Activated CD4-positive, alpha-beta T cell treated with anti-CD3 and anti-CD28 coated beads for 36 hours (primary cell): Measurements from ENCODE around the gene PPP4C. TPM values are rescaled to one million over a fixed set of nuclear protein-coding genes. Genes with fewer than 3 reads are reported as not detected.

Experiments used
- ATAC-seq: fragments of 200-7000 bp; cut with Tn5 transposase; one replicate; pipeline ENCODE4 v1.10.0; 2021; ENCODE audit warnings: mild to moderate bottlenecking, moderate library complexity
- CTCF ChIA-PET: fragments of 350-600 bp; sonication (Branson Sonifier 250); formaldehyde crosslinking; loops from one replicate; lab custom pipeline; 2021; ENCODE audit warnings: antibody characterized with exemption; lab: Charles Lee
- POLR2A ChIA-PET: fragments of 350-600 bp; sonication (Branson Sonifier 250); formaldehyde crosslinking; loops from one replicate; lab custom pipeline; 2021; ENCODE audit warnings: antibody characterized with exemption, inconsistent platforms; lab: Charles Lee
- DNase-seq: peaks from one replicate; pipeline ENCODE4 v3.0.0-alpha.2; 2020
- H3K27ac Mint-ChIP-seq: one replicate; pipeline ENCODE4 v1.8.0; 2021; ENCODE audit warnings: mixed read lengths
- H3K27me3 Mint-ChIP-seq: one replicate; pipeline ENCODE4 v1.8.0; 2021; ENCODE audit warnings: mixed read lengths
- H3K36me3 Mint-ChIP-seq: one replicate; pipeline ENCODE4 v1.8.0; 2021; ENCODE audit warnings: low read depth, mixed read lengths
- H3K4me1 Mint-ChIP-seq: one replicate; pipeline ENCODE4 v1.8.0; 2021; ENCODE audit warnings: mixed read lengths
- H3K4me3 Mint-ChIP-seq: one replicate; pipeline ENCODE4 v1.8.0; 2021; ENCODE audit warnings: mild to moderate bottlenecking, moderate library complexity, mixed read lengths
- H3K9me3 Mint-ChIP-seq: one replicate; pipeline ENCODE4 v1.8.0; 2021; ENCODE audit warnings: low read depth, mixed read lengths
- intact Hi-C, 2 experiments: fragments of 100-400 bp; cut with DNase I in 1 of 2; cut with micrococcal nuclease in 1 of 2; formaldehyde crosslinking; loops; one replicate each; pipeline versions ENCODE4 v1.14.2 to v1.15.1; 2022 to 2024; cut with DNase I, micrococcal nuclease
- total RNA-seq, 2 experiments: library from RNA; stranded (reverse); gene quantifications; one replicate each; pipeline ENCODE4 v1.2.3, GENCODE V29; 2021

The PPP4C gene
- total RNA-seq, 2 experiments from 2014 or later = 106 to 113 TPM

GRCh38 chr16:30096862-30097563 lies 21.2 kb downstream of the PPP4C start:
- no peak for DNase-seq
- ChIA-PET CTCF (interaction anchor here (0.8 kb wide), 1 partner anchor 31 kb away, joined by 3 read pairs; no protein-coding TSS in a partner anchor), POLR2A (no interaction called here)
- Mint-ChIP-seq H3K4me3 (peak overlapping the region; percentile 67), H3K36me3 (peaks cover 23% of the 10 kb centered on the region), H3K4me1 (peaks cover 30% of the 10 kb centered on the region), H3K27me3 (no peaks in the 10 kb centered on the region), H3K27ac (peak overlapping the region; percentile 88), H3K9me3 (peaks cover 14% of the 10 kb centered on the region)
- intact Hi-C loops = loop anchor here in 1 of 2 experiments (1.0 to 10.0 kb wide), 7 partner anchors 21 to 1272 kb away; partner anchors contain the start of genes ALDOA, ATXN2L, CORO1A and MAPK3
- ATAC-seq = no peak

DNA sequence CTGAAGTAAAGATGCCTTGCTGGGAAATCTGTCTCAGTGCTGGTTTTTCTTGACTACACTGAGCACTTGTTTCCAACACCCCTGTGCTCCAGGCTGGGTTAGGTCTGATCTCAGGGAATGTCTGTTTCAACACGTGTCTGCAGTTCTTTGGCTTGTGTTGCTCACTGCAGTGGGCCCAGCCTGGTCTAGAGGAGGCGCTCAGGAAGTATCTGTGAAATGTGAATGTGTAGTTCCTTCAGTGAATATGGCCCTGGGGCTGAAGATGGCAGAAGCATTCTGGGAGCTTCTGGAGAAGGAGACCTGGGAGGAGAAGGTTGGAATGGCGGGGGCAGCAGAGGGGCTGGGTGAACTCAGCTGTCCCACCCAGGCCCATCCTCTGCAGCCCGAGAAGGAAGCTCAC lies 28.3 kb downstream of the PPP4C start:
- H3K4me3 Mint-ChIP-seq = no peak overlapping the region
- H3K36me3 Mint-ChIP-seq = peaks cover 13% of the 10 kb centered on the region
- DNase-seq (no peak), ATAC-seq (no peak)
- peak overlapping the region; percentile 72 for H3K27ac Mint-ChIP-seq
- H3K4me1 Mint-ChIP-seq = no peaks in the 10 kb centered on the region
- intact Hi-C loops = no loop called here
- no peaks in the 10 kb centered on the region for H3K9me3 Mint-ChIP-seq
- H3K27me3 Mint-ChIP-seq = no peaks in the 10 kb centered on the region
- ChIA-PET CTCF (interaction anchor here (1.1 to 2.5 kb wide), 3 partner anchors 8 to 12 kb away, joined by 3 to 11 read pairs (median 5); partner anchors contain the start of genes GDPD3 and TBX6), POLR2A (no interaction called here)

DNA sequence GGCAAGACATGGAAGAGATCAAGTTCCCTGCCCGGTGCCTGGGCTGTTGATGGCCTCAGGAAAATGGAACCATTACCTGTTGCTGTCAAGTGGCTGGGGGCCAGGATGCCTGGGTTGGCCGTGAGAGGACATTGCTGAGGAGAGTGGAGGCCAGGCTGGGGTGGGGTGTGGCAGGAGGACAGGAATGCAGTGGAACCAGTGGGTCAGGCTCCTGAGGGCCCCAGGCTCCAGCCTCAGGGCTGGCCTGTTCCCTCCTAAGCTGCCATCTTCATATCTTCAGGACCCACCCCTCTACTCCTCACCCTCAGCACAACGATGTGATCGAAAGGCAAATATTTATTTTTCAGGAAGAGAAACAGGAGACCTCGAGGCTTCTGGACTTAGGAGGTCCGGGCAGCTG lies 28.7 kb downstream of the PPP4C start:
- ATAC-seq = no peak
- no peaks in the 10 kb centered on the region for H3K27me3 Mint-ChIP-seq
- POLR2A ChIA-PET = no interaction called here
- DNase-seq = no peak
- no peaks in the 10 kb centered on the region for H3K9me3 Mint-ChIP-seq
- H3K4me1 Mint-ChIP-seq = no peaks in the 10 kb centered on the region
- H3K27ac Mint-ChIP-seq = peak overlapping the region; percentile 72
- CTCF ChIA-PET = interaction anchor here (0.6 to 2.5 kb wide), 3 partner anchors 8 to 99 kb away, joined by 3 to 11 read pairs (median 3); partner anchors contain the start of gene GDPD3
- H3K36me3 Mint-ChIP-seq = peaks cover 13% of the 10 kb centered on the region
- intact Hi-C loops = no loop called here
- H3K4me3 Mint-ChIP-seq = no peak overlapping the region

GRCh38 chr16:30108059-30108850 lies 32.5 kb downstream of the PPP4C start:
- peaks cover 4% of the 10 kb centered on the region for H3K4me1 Mint-ChIP-seq
- no peaks in the 10 kb centered on the region for H3K9me3 Mint-ChIP-seq
- H3K27me3 Mint-ChIP-seq = no peaks in the 10 kb centered on the region
- ChIA-PET POLR2A (no interaction called here), CTCF (no interaction called here)
- H3K36me3 Mint-ChIP-seq = peaks cover 19% of the 10 kb centered on the region
- no peak for DNase-seq
- H3K4me3 Mint-ChIP-seq = no peak overlapping the region
- no peak overlapping the region for H3K27ac Mint-ChIP-seq
- ATAC-seq = no peak
- intact Hi-C loops = no loop called here

- Mint-ChIP-seq H3K4me3 (no peak overlapping the region), H3K36me3 (peaks cover 11% of the 10 kb centered on the region), H3K9me3 (no peaks in the 10 kb centered on the region), H3K27me3 (no peaks in the 10 kb centered on the region), H3K27ac (no peak overlapping the region), H3K4me1 (peaks cover 6% of the 10 kb centered on the region)
- ChIA-PET CTCF (interaction anchor here (0.7 to 4.6 kb wide), 4 partner anchors 11 to 76 kb away, joined by 3 to 31 read pairs (median 11); partner anchors contain the start of gene TBX6), POLR2A (no interaction called here)
- intact Hi-C loops = loop anchor here in 1 of 2 experiments (10.0 kb wide), 1 partner anchor 294 kb away; the partner anchor contains the start of gene ZNF771
- ATAC-seq (no peak), DNase-seq (no peak)
Observed at GRCh38 chr16:30110661-30111060, 34.9 kb downstream of the PPP4C start.

DNA sequence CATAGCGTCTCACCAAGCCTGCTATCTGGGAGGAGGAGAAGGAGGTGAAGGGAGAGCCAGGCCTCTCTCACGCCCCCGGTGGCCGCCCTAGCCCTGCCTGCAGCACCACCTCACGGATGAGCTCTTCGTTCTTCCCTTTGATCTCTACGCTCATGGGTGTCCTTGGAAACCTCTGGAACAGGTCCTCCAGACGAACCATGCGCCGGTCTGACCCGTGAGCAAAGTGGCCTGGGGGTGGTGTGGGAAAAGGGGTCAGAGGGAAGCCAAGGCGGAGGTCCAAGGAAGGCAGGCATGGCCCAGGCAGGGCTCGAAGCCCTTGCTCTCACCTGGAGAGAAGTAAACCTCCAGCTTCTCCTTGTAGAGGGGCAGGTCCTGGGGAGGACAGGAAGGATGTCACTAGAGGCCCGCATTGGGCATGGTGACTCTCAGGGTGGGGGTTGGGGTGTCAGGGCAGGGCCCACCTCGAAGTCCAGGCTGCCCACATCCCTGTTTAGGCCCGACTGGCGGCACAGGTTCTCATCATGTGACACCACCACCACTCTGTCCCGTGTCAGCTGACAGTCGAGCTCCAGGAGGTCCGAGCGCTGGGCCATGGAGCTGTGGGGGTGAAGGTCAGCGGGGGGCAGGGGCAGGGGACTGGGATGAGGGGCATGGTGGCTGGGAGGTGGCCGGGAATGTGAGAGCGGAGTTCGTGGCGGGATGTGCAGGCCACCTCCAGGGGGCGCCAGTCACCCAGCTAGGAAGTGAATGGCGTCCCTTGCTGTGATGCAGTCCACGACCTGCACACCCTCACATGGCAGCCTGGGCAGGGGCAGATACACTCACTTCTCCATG lies 36.6 kb downstream of the PPP4C start:
- ATAC-seq (peak; percentile 80), DNase-seq (peak; percentile 85)
- POLR2A ChIA-PET = interaction anchor here (0.5 to 0.9 kb wide), 2 partner anchors 20 to 45 kb away, joined by 3 read pairs; no protein-coding TSS in a partner anchor
- CTCF ChIA-PET = interaction anchor here (0.5 to 4.6 kb wide), 11 partner anchors 9 to 585 kb away, joined by 3 to 31 read pairs (median 4); partner anchors contain the start of gene TBX6
- intact Hi-C loops = loop anchor here in 1 of 2 experiments (10.0 kb wide), 1 partner anchor 292 kb away; the partner anchor contains the start of gene ZNF771
- no peak overlapping the region for H3K4me3 Mint-ChIP-seq
- H3K36me3 Mint-ChIP-seq = peaks cover 9% of the 10 kb centered on the region
- H3K4me1 Mint-ChIP-seq = peaks cover 6% of the 10 kb centered on the region
- H3K27me3 Mint-ChIP-seq = no peaks in the 10 kb centered on the region
- no peak overlapping the region for H3K27ac Mint-ChIP-seq
- no peaks in the 10 kb centered on the region for H3K9me3 Mint-ChIP-seq

DNA sequence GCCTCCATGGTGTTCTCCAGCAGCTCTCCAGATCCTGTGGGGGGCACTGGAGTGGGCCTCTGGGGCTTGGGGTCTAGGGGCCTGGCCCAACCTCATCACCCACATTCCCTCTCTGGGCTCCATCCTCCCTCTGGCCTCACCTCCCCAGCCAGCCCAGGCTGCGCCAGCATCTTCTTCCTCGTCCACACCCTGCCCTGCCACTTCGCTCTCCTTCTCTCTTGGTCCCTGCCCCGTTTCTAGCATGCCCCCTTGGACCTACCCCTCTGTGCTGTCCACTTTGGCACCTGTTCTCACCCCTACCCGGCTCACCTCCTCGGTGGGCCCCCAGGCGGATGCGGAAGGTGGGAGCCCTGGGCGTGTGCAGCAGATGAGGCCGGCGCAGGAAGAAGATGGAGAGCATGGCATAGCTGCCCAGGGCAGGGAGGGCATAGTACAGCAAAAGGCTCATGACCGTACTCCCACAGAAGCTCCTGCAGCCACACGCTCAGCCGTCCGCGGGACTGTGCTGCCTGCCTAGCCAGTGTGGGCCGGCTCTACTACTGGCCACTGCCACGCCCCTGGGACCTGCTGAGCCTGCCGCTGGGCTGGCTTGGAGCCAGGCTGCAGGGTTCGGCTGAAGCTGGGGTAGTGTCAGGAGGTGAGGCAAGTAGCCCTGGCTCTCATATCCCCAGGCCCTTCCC lies 37.4 kb downstream of the PPP4C start, which contains the start of gene GDPD3:
GDPD3 (minus strand) TSS at position 507 of the 680 bp plus-strand sequence; CDS start at position 448, 59 bp downstream.
- no peak for DNase-seq
- intact Hi-C loops = loop anchor here in 1 of 2 experiments (10.0 kb wide), 1 partner anchor 292 kb away; the partner anchor contains the start of gene ZNF771
- Mint-ChIP-seq H3K9me3 (no peaks in the 10 kb centered on the region), H3K4me3 (no peak within 1 kb of the TSS), H3K4me1 (peaks cover 6% of the 10 kb centered on the region), H3K27me3 (no peaks in the 10 kb centered on the region), H3K27ac (no peak within 1 kb of the TSS), H3K36me3 (peaks cover 7% of the 10 kb centered on the region)
- ChIA-PET CTCF (interaction anchor here (1.1 to 4.6 kb wide), 4 partner anchors 10 to 489 kb away, joined by 4 to 31 read pairs (median 8); partner anchors contain the start of gene TBX6), POLR2A (no interaction called here)
- no peak for ATAC-seq

- no peak for DNase-seq
- H3K4me1 Mint-ChIP-seq = peaks cover 6% of the 10 kb centered on the region
- peaks cover 7% of the 10 kb centered on the region for H3K36me3 Mint-ChIP-seq
- H3K4me3 Mint-ChIP-seq = no peak overlapping the region
- H3K27ac Mint-ChIP-seq = no peak overlapping the region
- no peaks in the 10 kb centered on the region for H3K27me3 Mint-ChIP-seq
- H3K9me3 Mint-ChIP-seq = no peaks in the 10 kb centered on the region
- POLR2A ChIA-PET = no interaction called here
- CTCF ChIA-PET = interaction anchor here (0.6 to 4.6 kb wide), 3 partner anchors 11 to 298 kb away, joined by 3 to 31 read pairs (median 11); partner anchors contain the start of gene TBX6
- no peak for ATAC-seq
- intact Hi-C loops = loop anchor here in 1 of 2 experiments (10.0 kb wide), 1 partner anchor 291 kb away; the partner anchor contains the start of gene ZNF771
Observed at GRCh38 chr16:30113711-30114333, 38.0 kb downstream of the PPP4C start.

- Mint-ChIP-seq H3K9me3 (no peaks in the 10 kb centered on the region), H3K36me3 (peaks cover 11% of the 10 kb centered on the region), H3K4me1 (peaks cover 6% of the 10 kb centered on the region), H3K27me3 (no peaks in the 10 kb centered on the region), H3K27ac (no peak overlapping the region), H3K4me3 (no peak overlapping the region)
- no peak for DNase-seq
- intact Hi-C loops = loop anchor here in 1 of 2 experiments (10.0 kb wide), 1 partner anchor 290 kb away; the partner anchor contains the start of gene ZNF771
- POLR2A ChIA-PET = no interaction called here
- ATAC-seq = no peak
- CTCF ChIA-PET = interaction anchor here (0.6 to 4.6 kb wide), 2 partner anchors 22 to 297 kb away, joined by 3 to 31 read pairs; partner anchors contain the start of gene TBX6
Observed at GRCh38 chr16:30114411-30114810, 38.6 kb downstream of the PPP4C start.
